ENCODE data around the gene HEY2.
"Not testable (repeated sequence)": the region's sequence is repeated elsewhere in the genome, so short reads cannot be mapped to it uniquely, and the experiment has no call there.

HEY2 gene

DNA sequence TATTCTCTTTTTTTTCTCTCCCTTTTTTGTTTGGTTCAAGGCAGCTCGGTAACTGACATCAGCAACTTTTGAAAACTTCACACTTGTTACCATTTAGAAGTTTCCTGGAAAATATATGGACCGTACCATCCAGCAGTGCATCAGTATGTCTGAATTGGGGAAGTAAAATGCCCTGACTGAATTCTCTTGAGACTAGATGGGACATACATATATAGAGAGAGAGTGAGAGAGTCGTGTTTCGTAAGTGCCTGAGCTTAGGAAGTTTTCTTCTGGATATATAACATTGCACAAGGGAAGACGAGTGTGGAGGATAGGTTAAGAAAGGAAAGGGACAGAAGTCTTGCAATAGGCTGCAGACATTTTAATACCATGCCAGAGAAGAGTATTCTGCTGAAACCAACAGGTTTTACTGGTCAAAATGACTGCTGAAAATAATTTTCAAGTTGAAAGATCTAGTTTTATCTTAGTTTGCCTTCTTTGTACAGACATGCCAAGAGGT lies 10.6 kb downstream of the HEY2 start:
- in situ Hi-C loops (cut with HindIII; ENCODE audit: low sequenced_read_pairs) = loop anchor here (25.0 kb wide), 1 partner anchor 423 kb away; no protein-coding TSS in a partner anchor
- TF ChIP-seq, protein P1, sequence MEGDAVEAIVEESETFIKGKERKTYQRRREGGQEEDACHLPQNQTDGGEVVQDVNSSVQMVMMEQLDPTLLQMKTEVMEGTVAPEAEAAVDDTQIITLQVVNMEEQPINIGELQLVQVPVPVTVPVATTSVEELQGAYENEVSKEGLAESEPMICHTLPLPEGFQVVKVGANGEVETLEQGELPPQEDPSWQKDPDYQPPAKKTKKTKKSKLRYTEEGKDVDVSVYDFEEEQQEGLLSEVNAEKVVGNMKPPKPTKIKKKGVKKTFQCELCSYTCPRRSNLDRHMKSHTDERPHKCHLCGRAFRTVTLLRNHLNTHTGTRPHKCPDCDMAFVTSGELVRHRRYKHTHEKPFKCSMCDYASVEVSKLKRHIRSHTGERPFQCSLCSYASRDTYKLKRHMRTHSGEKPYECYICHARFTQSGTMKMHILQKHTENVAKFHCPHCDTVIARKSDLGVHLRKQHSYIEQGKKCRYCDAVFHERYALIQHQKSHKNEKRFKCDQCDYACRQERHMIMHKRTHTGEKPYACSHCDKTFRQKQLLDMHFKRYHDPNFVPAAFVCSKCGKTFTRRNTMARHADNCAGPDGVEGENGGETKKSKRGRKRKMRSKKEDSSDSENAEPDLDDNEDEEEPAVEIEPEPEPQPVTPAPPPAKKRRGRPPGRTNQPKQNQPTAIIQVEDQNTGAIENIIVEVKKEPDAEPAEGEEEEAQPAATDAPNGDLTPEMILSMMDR (IDR thresholded peaks at IDR 0.05; ENCODE audit: low read depth, low read length) = no peak
- DNase-seq (ENCODE audit: low read depth, low spot score) = no peak
- H3K4me3 ChIP-seq (ENCODE audit: low read depth, low read length) = no peak overlapping the region

DNA sequence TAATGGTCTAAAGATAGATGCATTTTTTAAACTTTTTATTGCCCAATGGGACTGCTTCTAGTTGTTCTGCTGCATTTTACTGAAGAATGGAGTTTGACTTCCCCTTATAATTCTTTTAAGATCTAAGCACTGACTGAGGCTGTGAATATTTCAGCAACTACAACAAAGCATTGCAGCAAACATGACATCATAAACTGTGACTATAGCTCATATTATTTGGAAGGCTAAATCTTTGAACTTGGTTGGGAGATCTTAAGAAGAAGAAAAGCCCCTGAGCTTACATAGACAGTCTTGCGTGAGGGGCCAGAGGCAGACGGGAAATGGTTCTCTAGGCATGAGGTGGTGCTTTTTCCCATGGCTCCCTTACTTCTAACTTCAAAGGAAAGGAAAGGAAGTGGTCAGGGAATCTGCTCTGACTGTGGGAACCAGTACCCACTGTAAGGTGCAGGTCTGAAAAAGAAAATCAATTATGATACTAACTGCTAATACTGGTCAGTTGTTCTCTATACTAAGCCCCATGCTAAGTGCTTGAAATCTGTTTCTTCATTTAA lies 14.8 kb downstream of the HEY2 start:
- TF ChIP-seq, protein P1 (IDR thresholded peaks at IDR 0.05; ENCODE audit: low read depth, low read length) = no peak
- in situ Hi-C loops (cut with HindIII; ENCODE audit: low sequenced_read_pairs) = loop anchor here (25.0 kb wide), 1 partner anchor 427 kb away; no protein-coding TSS in a partner anchor
- DNase-seq (ENCODE audit: low read depth, low spot score) = no peak
- no peak overlapping the region for H3K4me3 ChIP-seq (ENCODE audit: low read depth, low read length)

DNA sequence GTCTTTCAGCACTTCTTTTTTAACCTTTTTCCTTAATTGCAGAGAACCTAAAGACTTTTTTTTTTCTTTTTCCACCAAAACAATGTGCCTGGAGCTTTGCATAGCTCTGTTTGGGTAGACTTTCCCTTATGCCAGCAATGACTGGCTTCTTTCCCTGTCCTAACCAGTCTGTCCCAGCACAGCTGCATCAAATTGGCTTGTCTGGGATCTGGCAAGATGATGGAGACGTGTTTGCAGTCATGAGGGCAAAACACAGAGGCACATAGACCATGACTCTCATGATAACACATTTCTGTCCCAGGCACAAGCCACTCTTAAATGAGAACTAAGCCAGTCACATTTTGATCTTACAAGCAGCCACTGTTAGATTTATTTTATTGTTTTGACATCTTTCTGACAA lies 16.5 kb downstream of the HEY2 start:
- TF ChIP-seq, protein P1 (IDR thresholded peaks at IDR 0.05; ENCODE audit: low read depth, low read length) = no peak
- no peak for DNase-seq (ENCODE audit: low read depth, low spot score)
- in situ Hi-C loops (cut with HindIII; ENCODE audit: low sequenced_read_pairs) = loop anchor here (25.0 kb wide), 1 partner anchor 429 kb away; no protein-coding TSS in a partner anchor
- H3K4me3 ChIP-seq (ENCODE audit: low read depth, low read length) = no peak overlapping the region

DNA sequence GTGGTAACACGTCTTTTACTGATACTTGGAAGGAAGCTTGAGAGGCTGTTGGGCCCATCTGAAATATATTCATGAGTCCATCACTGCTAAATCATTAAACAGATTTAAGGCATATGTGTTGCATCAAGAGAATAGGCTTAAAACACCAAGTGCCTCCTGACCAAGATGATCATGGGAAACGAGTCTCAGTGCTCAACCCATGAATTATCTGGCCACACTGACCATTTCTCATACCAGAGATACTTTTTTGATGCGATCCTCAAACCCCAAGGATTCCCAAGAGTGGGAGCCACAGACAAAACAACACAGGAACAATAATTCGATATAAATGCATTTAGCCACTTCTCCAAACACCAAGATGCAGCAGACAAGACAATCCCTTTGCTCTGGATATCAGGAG lies 17.2 kb downstream of the HEY2 start:
- TF ChIP-seq, protein P1 (IDR thresholded peaks at IDR 0.05; ENCODE audit: low read depth, low read length) = no peak
- DNase-seq (ENCODE audit: low read depth, low spot score) = no peak
- H3K4me3 ChIP-seq (ENCODE audit: low read depth, low read length) = no peak overlapping the region
- in situ Hi-C loops (cut with HindIII; ENCODE audit: low sequenced_read_pairs) = loop anchor here (25.0 kb wide), 1 partner anchor 429 kb away; no protein-coding TSS in a partner anchor

DNA sequence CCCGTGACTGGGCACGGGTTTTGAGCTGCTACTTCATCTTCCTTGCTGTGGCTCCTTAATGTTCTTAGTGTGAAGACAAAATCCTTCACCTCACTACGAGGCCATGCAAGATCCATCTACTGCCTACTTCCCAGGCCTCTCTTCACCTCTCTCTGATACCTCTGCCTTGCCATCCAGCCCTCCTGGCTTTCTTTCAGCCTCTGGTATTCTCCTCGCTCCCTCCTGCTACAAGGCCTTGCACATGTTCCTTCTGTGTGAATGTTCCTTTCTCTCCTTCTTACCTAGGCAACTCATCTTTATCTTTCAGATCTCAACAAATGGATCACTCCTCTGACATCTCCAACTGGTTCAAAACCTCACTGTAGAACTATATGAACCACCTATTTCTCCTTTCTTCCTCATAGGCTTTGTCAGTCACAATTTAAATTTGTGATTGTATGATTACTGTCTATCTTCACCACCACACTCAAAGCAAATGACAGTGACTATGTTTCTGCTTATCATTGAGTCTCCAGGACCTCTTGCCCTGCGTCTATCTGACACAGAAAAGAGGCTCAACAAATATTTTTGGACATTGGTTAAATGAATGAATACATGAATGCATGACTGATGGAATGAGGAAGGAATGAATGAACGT lies 19.8 kb downstream of the HEY2 start:
- H3K4me3 ChIP-seq (ENCODE audit: low read depth, low read length) = no peak overlapping the region
- no peak for DNase-seq (ENCODE audit: low read depth, low spot score)
- in situ Hi-C loops (cut with HindIII; ENCODE audit: low sequenced_read_pairs) = loop anchor here (25.0 kb wide), 1 partner anchor 432 kb away; no protein-coding TSS in a partner anchor
- TF ChIP-seq, protein P1 (IDR thresholded peaks at IDR 0.05; ENCODE audit: low read depth, low read length) = no peak

DNA sequence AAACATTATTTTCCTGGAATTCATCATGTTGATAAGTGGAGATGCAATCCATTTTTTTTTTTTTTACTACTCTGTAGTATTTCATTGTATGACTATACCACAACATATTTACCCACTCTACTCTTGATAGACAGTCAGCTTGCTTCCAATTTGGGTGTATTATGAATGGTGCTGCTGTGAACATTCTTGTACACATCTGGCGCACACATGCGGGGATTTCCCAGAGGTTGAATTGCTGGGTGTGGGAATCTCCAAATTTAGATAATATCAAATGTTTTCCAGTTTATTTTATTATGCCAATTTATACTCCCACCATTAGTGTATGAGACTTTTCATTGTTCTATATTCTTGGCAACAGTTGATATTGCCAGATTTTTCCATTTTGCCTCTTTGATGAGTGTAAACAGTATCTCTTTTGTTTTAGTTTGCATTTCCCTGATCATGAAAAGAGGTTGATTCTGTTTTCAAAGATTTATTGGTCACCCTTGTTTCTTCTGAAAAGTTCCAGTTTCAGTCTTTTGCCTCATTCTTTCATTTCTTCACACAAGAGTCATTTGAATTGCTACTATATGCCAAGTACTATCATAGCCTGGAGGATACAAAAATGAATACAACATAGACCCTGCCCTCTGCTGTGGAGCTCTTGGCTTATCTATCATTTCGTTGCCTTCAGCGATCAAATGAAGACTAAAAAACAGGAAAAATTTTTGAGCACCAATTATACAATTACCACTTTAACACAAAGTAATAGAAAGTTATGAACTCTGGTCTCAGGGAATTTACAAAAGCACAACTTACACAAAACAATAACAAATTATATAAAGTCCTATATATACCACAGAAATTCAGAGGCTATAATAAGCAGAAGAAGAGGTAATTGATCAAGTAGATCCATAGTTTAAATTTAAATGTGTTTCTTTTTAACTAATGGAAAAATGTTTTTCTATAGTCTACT lies 24.2 kb downstream of the HEY2 start:
- in situ Hi-C loops (cut with HindIII; ENCODE audit: low sequenced_read_pairs) = loop anchor here (25.0 kb wide), 1 partner anchor 436 kb away; no protein-coding TSS in a partner anchor
- TF ChIP-seq, protein P1 (IDR thresholded peaks at IDR 0.05; ENCODE audit: low read depth, low read length) = no peak
- no peak for DNase-seq (ENCODE audit: low read depth, low spot score)
- no peak overlapping the region for H3K4me3 ChIP-seq (ENCODE audit: low read depth, low read length)

DNA sequence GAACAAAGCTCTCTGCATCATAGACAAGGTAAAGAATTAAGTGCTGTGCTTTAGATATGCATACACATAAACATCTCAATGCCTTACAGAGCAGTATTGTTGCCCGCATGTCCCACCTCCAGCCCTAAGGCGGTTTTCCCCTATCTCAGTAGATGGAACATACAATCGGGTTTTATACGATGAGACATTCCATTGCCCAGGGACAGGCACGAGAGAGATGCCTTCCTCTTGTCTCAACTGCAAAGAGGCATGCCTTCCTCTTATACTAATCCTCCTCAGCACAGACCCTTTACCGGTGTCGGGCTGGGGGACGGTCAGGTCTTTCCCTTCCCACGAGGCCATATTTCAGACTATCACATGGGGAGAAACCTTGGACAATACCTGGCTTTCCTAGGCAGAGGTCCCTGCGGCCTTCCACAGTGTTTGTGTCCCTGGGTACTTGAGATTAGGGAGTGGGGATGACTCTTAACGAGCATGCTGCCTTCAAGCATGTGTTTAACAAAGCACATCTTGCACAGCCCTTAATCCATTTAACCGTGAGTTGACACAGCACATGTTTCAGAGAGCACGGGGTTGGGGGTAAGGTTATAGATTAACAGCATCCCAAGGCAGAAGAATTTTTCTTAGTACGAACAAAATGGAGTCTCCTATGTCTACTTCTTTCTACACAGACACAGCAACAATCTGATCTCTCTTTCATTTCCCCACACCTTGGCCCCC lies 26.8 kb downstream of the HEY2 start:
- H3K4me3 ChIP-seq (ENCODE audit: low read depth, low read length); DNase-seq (ENCODE audit: low read depth, low spot score); in situ Hi-C loops (cut with HindIII; ENCODE audit: low sequenced_read_pairs): not testable (repeated sequence)

All from astrocyte of the spinal cord (primary cell).